Tibial artery (tissue), 4 donors: Measurements from ENCODE around the gene GUSB.
"Not testable (repeated sequence)": the region's sequence is repeated elsewhere in the genome, so short reads cannot be mapped to it uniquely, and the experiment has no call there.

ENCODE experiments used
- DNase-seq, 2 donors: peaks; one replicate each; pipeline ENCODE4 v3.0.0-alpha.2; 2019
- H3K27ac ChIP-seq, 2 donors: fragments of 200-600 bp; sonication (generic) in 1 of 2; 1 replicate in 1 of 2; 2 replicates in 1 of 2; pipeline ENCODE4 v1.5.1; 2018 to 2019; ENCODE audit warnings: mild to moderate bottlenecking in 1 of 2
- H3K27me3 ChIP-seq, 2 donors: fragments of 200-600 bp; sonication (generic) in 1 of 2; one replicate each; pipeline versions ENCODE4 v1.5.1 to v1.6.0; 2016 to 2019
- H3K36me3 ChIP-seq, 3 donors: fragments of 200-600 bp; sonication (generic) in 2 of 3; one replicate each; pipeline ENCODE4 v1.5.1; 2016 to 2019; ENCODE audit warnings: mild to moderate bottlenecking in 2 of 3
- H3K4me1 ChIP-seq, 4 donors: fragments of 200-600 bp; sonication (generic) in 2 of 4; 1 replicate in 3 of 4; 2 replicates in 1 of 4; pipeline ENCODE4 v1.5.1; 2016 to 2019
- H3K4me3 ChIP-seq, 2 donors: fragments of 200-600 bp; sonication (generic) in 1 of 2; 1 replicate in 1 of 2; 2 replicates in 1 of 2; pipeline ENCODE4 v1.5.1; 2018 to 2019; ENCODE audit warnings: mild to moderate bottlenecking in 2 of 2
- H3K9me3 ChIP-seq, 3 donors: fragments of 200-600 bp; sonication (generic) in 1 of 3; one replicate each; pipeline ENCODE4 v1.5.1; 2016 to 2019
- CTCF ChIP-seq, 2 experiments: fragments of 200-600 bp in 1 of 2; fragments of 450-650 bp in 1 of 2; IDR thresholded peaks; one replicate each; pipeline ENCODE4 v1.5.1; 2017 to 2019; ENCODE audit warnings: antibody characterized with exemption in 2 of 2, mild to moderate bottlenecking in 1 of 2, moderate library complexity in 1 of 2
- intact Hi-C: fragments of 100-400 bp; cut with DNase I; formaldehyde crosslinking; loops from one replicate; pipeline ENCODE4 v1.15.0; 2023; ENCODE audit warnings: low total_unique reads

Gene GUSB

GRCh38 chr7:65981965-65982792 lies at the start of gene GUSB:
GUSB (minus strand) TSS chr7:65982213; CDS start chr7:65982183, 30 bp downstream.
- TF ChIP-seq CTCF (IDR thresholded peaks at IDR 0.05) = no peak
- no peaks in the 10 kb centered on the region for H3K9me3 ChIP-seq
- intact Hi-C loops = no loop called here
- H3K4me1 ChIP-seq = peaks cover 0 to 25% (median 20%) of the 10 kb centered on the region in 4 donors
- no peaks in the 10 kb centered on the region for H3K27me3 ChIP-seq
- peak; percentile 87 to 94 for DNase-seq
- H3K4me3 ChIP-seq = peak within 1 kb of the TSS; percentile 88 to 99
- peak within 1 kb of the TSS; percentile 82 to 90 for H3K27ac ChIP-seq
- peaks cover 6 to 30% (median 12%) of the 10 kb centered on the region in 3 donors for H3K36me3 ChIP-seq

- DNase-seq, H3K36me3 ChIP-seq, H3K27ac ChIP-seq, intact Hi-C loops, H3K4me3 ChIP-seq, H3K4me1 ChIP-seq, H3K27me3 ChIP-seq, H3K9me3 ChIP-seq: not testable (repeated sequence)
Measured at GRCh38 chr7:66028342-66028741, 46.3 kb upstream of the GUSB start.

- H3K27me3 ChIP-seq = no peaks in the 10 kb centered on the region
- no peak for DNase-seq
- H3K36me3 ChIP-seq = no peaks in the 10 kb centered on the region
- TF ChIP-seq CTCF (IDR thresholded peaks at IDR 0.05) = no peak
- intact Hi-C loops = no loop called here
- H3K4me3 ChIP-seq = no peak overlapping the region
- H3K4me1 ChIP-seq = no peaks in the 10 kb centered on the region
- no peak overlapping the region for H3K27ac ChIP-seq
- no peaks in the 10 kb centered on the region for H3K9me3 ChIP-seq
Measured at GRCh38 chr7:66016131-66016461, 34.1 kb upstream of the GUSB start.

- Histone ChIP-seq H3K4me1 (no peaks in the 10 kb centered on the region), H3K27me3 (no peaks in the 10 kb centered on the region), H3K27ac (no peak overlapping the region), H3K9me3 (no peaks in the 10 kb centered on the region), H3K36me3 (no peaks in the 10 kb centered on the region), H3K4me3 (no peak overlapping the region)
- no peak for TF ChIP-seq CTCF (IDR thresholded peaks at IDR 0.05)
- DNase-seq = no peak
- intact Hi-C loops = no loop called here
Measured at GRCh38 chr7:66015440-66016130, 33.6 kb upstream of the GUSB start.

GRCh38 chr7:66013938-66014337 lies 31.9 kb upstream of the GUSB start:
- no peaks in the 10 kb centered on the region for H3K27me3 ChIP-seq
- H3K4me1 ChIP-seq = no peaks in the 10 kb centered on the region
- H3K36me3 ChIP-seq = no peaks in the 10 kb centered on the region
- H3K27ac ChIP-seq = no peak overlapping the region
- no peak overlapping the region for H3K4me3 ChIP-seq
- no peaks in the 10 kb centered on the region for H3K9me3 ChIP-seq
- peak in 1 of 2 donors; percentile 23 for DNase-seq
- intact Hi-C loops = no loop called here
- TF ChIP-seq CTCF (IDR thresholded peaks at IDR 0.05) = no peak

GRCh38 chr7:66007232-66007631 lies 25.2 kb upstream of the GUSB start:
- no peaks in the 10 kb centered on the region for H3K4me1 ChIP-seq
- no peaks in the 10 kb centered on the region for H3K9me3 ChIP-seq
- H3K36me3 ChIP-seq = no peaks in the 10 kb centered on the region
- H3K27me3 ChIP-seq = no peaks in the 10 kb centered on the region
- intact Hi-C loops = no loop called here
- no peak overlapping the region for H3K4me3 ChIP-seq
- TF ChIP-seq CTCF (IDR thresholded peaks at IDR 0.05) = no peak
- no peak for DNase-seq
- no peak overlapping the region for H3K27ac ChIP-seq

- H3K36me3 ChIP-seq, DNase-seq, H3K27ac ChIP-seq, H3K4me3 ChIP-seq, H3K9me3 ChIP-seq, H3K4me1 ChIP-seq, H3K27me3 ChIP-seq, intact Hi-C loops: not testable (repeated sequence)
Measured at GRCh38 chr7:66005115-66005671, 23.2 kb upstream of the GUSB start.

- DNase-seq, H3K27me3 ChIP-seq, H3K4me3 ChIP-seq, intact Hi-C loops, H3K9me3 ChIP-seq, H3K27ac ChIP-seq, H3K36me3 ChIP-seq, H3K4me1 ChIP-seq: not testable (repeated sequence)
Measured at GRCh38 chr7:66000823-66001417, 18.9 kb upstream of the GUSB start.
